A549 (cell line): ENCODE measurements around the gene C1S. TPM values are rescaled to one million over a fixed set of nuclear protein-coding genes. Genes with fewer than 3 reads are reported as not detected.

ENCODE experiments used
- ATAC-seq, 2 experiments: fragments of 200-7000 bp in 1 of 2; fragments of >200 bp in 1 of 2; cut with Nextera tagmentation in 1 of 2; cut with Tn5 transposase in 1 of 2; 3 replicates each; pipeline versions ENCODE4 v1.8.0 to v1.9.1; 2018 to 2020; ENCODE audit warnings: mild to moderate bottlenecking in 1 of 2, moderate library complexity in 1 of 2
- CTCF ChIA-PET: fragments of 300-600 bp; sonication (Branson Sonifier 250); formaldehyde crosslinking; extraction: SDS; loops from one replicate; lab custom pipeline; 2021; ENCODE audit warnings: antibody characterized with exemption, inconsistent platforms; lab: Yijun Ruan, JAX
- POLR2A ChIA-PET: fragments of 350-600 bp; formaldehyde crosslinking; extraction: SDS; loops from one replicate; lab custom pipeline; 2021; ENCODE audit warnings: antibody characterized with exemption, inconsistent platforms; lab: Yijun Ruan, JAX
- DNase-seq, 2 experiments: peaks; one replicate each; pipeline versions ENCODE4 v3.0.0 to v3.0.0-alpha.2; 2011 to 2016; ENCODE audit warnings: low read depth in 1 of 2, low spot score in 1 of 2
- FAIRE-seq: peaks from 2 replicates; lab custom pipeline; 2011; peaks lifted over from hg19 to GRCh38; lab: Jason Lieb, UNC
- H3K27ac ChIP-seq, 2 experiments: fragments of >200 bp; sonication (Bioruptor Twin); formaldehyde crosslinking; 3 replicates each; pipeline ENCODE4 v1.5.1; 2016 to 2017
- H3K4me1 ChIP-seq: fragments of >200 bp; sonication (Bioruptor Twin); formaldehyde crosslinking; 3 replicates; pipeline ENCODE4 v1.6.1; 2016
- H3K4me2 ChIP-seq: fragments of >200 bp; sonication (Bioruptor Twin); formaldehyde crosslinking; 3 replicates; pipeline ENCODE4 v1.6.1; 2016
- H3K4me3 ChIP-seq: fragments of >200 bp; sonication (Bioruptor Twin); formaldehyde crosslinking; 3 replicates; pipeline ENCODE4 v1.5.1; 2016
- H3K9me3 ChIP-seq: fragments of >200 bp; sonication (Bioruptor Twin); formaldehyde crosslinking; 3 replicates; pipeline ENCODE4 v1.6.1; 2016
- CBX2 ChIP-seq: fragments of 200-600 bp; sonication (generic); IDR thresholded peaks from 2 replicates; pipeline ENCODE4 v1.6.1; 2016; ENCODE audit warnings: low read depth, mild to moderate bottlenecking, borderline replicate concordance
- CBX8 ChIP-seq: fragments of 200-600 bp; sonication (generic); IDR thresholded peaks from 2 replicates; pipeline ENCODE4 v1.6.1; 2016
- CEBPB ChIP-seq, 2 experiments: fragments of >200 bp in 1 of 2; sonication (Bioruptor Twin) in 1 of 2; formaldehyde crosslinking in 1 of 2; IDR thresholded peaks; 2 replicates each; pipeline ENCODE4 v1.6.1; 2012 to 2016
- CHD2 ChIP-seq: fragments of 150-350 bp; IDR thresholded peaks from 2 replicates; pipeline ENCODE4 v1.6.1; 2014; ENCODE audit warnings: low read length; ENCODE audit not compliant: partially characterized antibody
- EHF ChIP-seq: fragments of 250-450 bp; sonication (Bioruptor Pico); IDR thresholded peaks from 2 replicates; pipeline ENCODE4 v1.5.0; 2020; ENCODE audit warnings: mild to moderate bottlenecking
- EHMT2 ChIP-seq: fragments of 200-600 bp; sonication (generic); IDR thresholded peaks from 2 replicates; pipeline ENCODE4 v1.6.1; 2016; ENCODE audit warnings: antibody characterized with exemption, low read depth, mild to moderate bottlenecking, moderate library complexity
- FOSL2 ChIP-seq, 2 experiments: fragments of 450-650 bp in 1 of 2; fragments of >200 bp in 1 of 2; sonication (Bioruptor Twin) in 1 of 2; formaldehyde crosslinking; IDR thresholded peaks; 2 replicates each; pipeline versions ENCODE4 v1.5.0 to v1.6.1; 2016 to 2020; ENCODE audit warnings: mild to moderate bottlenecking in 1 of 2, moderate library complexity in 1 of 2
- FOXS1 ChIP-seq: fragments of 250-450 bp; sonication (Bioruptor Pico); IDR thresholded peaks from 2 replicates; pipeline ENCODE4 v1.5.0; 2020; ENCODE audit warnings: mild to moderate bottlenecking, moderate library complexity
- HEYL ChIP-seq: fragments of 250-450 bp; sonication (Bioruptor Pico); IDR thresholded peaks from 2 replicates; pipeline ENCODE4 v1.8.0; 2021; ENCODE audit warnings: mild to moderate bottlenecking, moderate library complexity
- HOXA7 ChIP-seq: fragments of 250-450 bp; sonication (Bioruptor Pico); IDR thresholded peaks from 2 replicates; pipeline ENCODE4 v1.5.0; 2020; ENCODE audit warnings: mild to moderate bottlenecking, moderate library complexity
- HOXB13 ChIP-seq: fragments of 250-450 bp; sonication (Bioruptor Pico); IDR thresholded peaks from 2 replicates; pipeline ENCODE4 v1.5.0; 2020; ENCODE audit warnings: low read depth, mild to moderate bottlenecking, moderate library complexity
- HOXB5 ChIP-seq: fragments of 250-450 bp; sonication (Bioruptor Pico); IDR thresholded peaks from 2 replicates; pipeline ENCODE4 v1.5.0; 2020; ENCODE audit warnings: mild to moderate bottlenecking, moderate library complexity
- KDM1A ChIP-seq: fragments of 200-600 bp; sonication (generic); IDR thresholded peaks from 2 replicates; pipeline ENCODE4 v1.6.1; 2016; ENCODE audit warnings: low read depth, mild to moderate bottlenecking
- KDM5A ChIP-seq: fragments of 200-600 bp; sonication (generic); IDR thresholded peaks from 2 replicates; pipeline ENCODE4 v1.6.1; 2016; ENCODE audit warnings: antibody characterized with exemption, mild to moderate bottlenecking
- POLR2A ChIP-seq: IDR thresholded peaks from 2 replicates; pipeline ENCODE4 v1.6.1; 2012; ENCODE audit warnings: mild to moderate bottlenecking, low read length
- POLR2AphosphoS2 ChIP-seq: conservative IDR thresholded peaks from 2 replicates; pipeline ENCODE4 v1.6.1; 2012; ENCODE audit warnings: low read length, improper control_type of control experiment, inconsistent platforms
- RCOR1 ChIP-seq: fragments of 150-350 bp; IDR thresholded peaks from 2 replicates; pipeline ENCODE4 v1.6.1; 2014; ENCODE audit warnings: antibody characterized with exemption, low read length, low read depth
- RFX5 ChIP-seq: fragments of 450-650 bp; IDR thresholded peaks from 2 replicates; pipeline ENCODE4 v1.7.1; 2014; ENCODE audit warnings: antibody characterized with exemption, mild to moderate bottlenecking, moderate library complexity
- RNF2 ChIP-seq: fragments of 200-600 bp; sonication (generic); IDR thresholded peaks from 2 replicates; pipeline ENCODE4 v1.6.1; 2016; ENCODE audit warnings: low read depth, mild to moderate bottlenecking, antibody characterized with exemption, moderate library complexity, borderline replicate concordance
- TP53 ChIP-seq: fragments of 250-450 bp; sonication (Bioruptor Pico); IDR thresholded peaks from 2 replicates; pipeline ENCODE4 v1.5.0; 2021; ENCODE audit warnings: mild to moderate bottlenecking, moderate library complexity
- ZC3H11A ChIP-seq: fragments of 450-650 bp; IDR thresholded peaks from 2 replicates; pipeline ENCODE4 v1.6.1; 2014; ENCODE audit warnings: antibody characterized with exemption, mild to moderate bottlenecking
- WGBS: methylation state at CpG from one replicate; pipeline ENCODE4 v1.1.6; 2017; ENCODE audit errors: missing lambda C conversion rate; 5-methylcytosine and 5-hydroxymethylcytosine counted together
- polyA plus RNA-seq, 4 experiments: library from polyadenylated mRNA; depleted of rRNA in 3 of 4; stranded (reverse); fragments of >200 nt; fragmentation: RNase III in 1 of 4; extraction: RNeasy Plus Mini Kit Qiagen cat#74134 plus additional on column Dnase treatment in 1 of 4; gene quantifications; 2 replicates in 3 of 4; 3 replicates in 1 of 4; pipeline ENCODE4 v1.2.3, GENCODE V29; 2011 to 2017
- TF ChIP-seq, protein P1 (sequence below): fragments of 150-350 bp; IDR thresholded peaks from 2 replicates; pipeline ENCODE4 v1.6.1; 2014; ENCODE audit warnings: low read depth, mild to moderate bottlenecking, low read length
- TF ChIP-seq, protein P2 (sequence below): fragments of 250-450 bp; sonication (Bioruptor Pico); IDR thresholded peaks from 2 replicates; pipeline ENCODE4 v1.5.0; 2021; ENCODE audit warnings: mild to moderate bottlenecking, moderate library complexity, borderline replicate concordance
- TF ChIP-seq, protein P3 (sequence below): fragments of 250-450 bp; sonication (Bioruptor Pico); IDR thresholded peaks from 2 replicates; pipeline ENCODE4 v1.5.0; 2020; ENCODE audit warnings: low read depth, mild to moderate bottlenecking, moderate library complexity

C1S gene
- polyA plus RNA-seq, 2 of the 4 experiments (the other 2 are of a cell fraction) = 65.5 to 107 TPM

DNA sequence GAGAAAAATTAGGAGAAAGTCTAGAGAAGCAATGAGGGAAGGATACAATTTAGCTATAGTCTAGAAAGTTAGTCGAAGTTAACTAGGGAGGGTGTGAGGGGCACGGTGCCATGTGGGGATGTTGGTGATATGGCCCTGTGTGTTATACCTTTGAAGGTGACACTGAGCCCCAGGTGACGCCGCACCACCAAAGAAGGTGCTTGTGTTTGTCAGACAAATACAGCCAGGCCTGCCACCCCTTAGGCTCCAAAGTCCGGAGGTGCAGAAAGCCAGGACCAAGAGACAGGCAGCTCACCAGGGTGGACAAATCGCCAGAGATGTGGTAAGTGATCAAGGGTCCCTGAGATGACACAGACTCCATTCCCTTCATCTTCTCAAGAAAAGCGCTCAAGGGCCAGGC is 1.1 kb downstream of the C1S start:
- H3K4me2 ChIP-seq = peak overlapping the region; percentile 68; the same call in 2 of the 3 replicates

DNA sequence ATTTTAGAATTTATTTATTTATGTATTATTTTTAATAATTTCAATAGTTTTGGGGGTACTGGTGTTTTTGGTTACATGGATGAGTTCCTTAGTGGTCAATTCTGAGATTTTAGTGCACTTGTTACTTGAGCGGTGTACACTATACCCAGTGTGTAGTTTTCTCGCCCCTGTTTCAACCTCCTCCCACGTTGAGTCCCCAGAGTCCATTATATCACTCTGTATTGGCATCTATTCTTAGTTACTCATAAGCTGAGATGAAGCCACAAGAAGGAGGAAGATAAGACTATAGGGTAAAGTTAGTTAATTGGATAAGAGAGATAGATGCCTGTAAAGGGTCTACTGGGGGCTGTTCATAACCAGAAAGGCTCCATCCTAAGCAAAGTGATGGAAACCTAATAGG is 4.0 kb downstream of the C1S start:
- TF ChIP-seq RFX5 = no peak
- no peak for TF ChIP-seq CBX8
- TF ChIP-seq EHMT2 = no peak
- no peak for TF ChIP-seq POLR2AphosphoS2
- TF ChIP-seq, protein P1, sequence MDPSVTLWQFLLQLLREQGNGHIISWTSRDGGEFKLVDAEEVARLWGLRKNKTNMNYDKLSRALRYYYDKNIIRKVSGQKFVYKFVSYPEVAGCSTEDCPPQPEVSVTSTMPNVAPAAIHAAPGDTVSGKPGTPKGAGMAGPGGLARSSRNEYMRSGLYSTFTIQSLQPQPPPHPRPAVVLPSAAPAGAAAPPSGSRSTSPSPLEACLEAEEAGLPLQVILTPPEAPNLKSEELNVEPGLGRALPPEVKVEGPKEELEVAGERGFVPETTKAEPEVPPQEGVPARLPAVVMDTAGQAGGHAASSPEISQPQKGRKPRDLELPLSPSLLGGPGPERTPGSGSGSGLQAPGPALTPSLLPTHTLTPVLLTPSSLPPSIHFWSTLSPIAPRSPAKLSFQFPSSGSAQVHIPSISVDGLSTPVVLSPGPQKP = no peak
- TF ChIP-seq FOXS1 (CRISPR knock-in tag) = no peak
- no peak for TF ChIP-seq POLR2A
- no peak for TF ChIP-seq EHF (CRISPR knock-in tag)
- TF ChIP-seq CEBPB (IDR thresholded peaks at IDR 0.05) = no peak
- no peak for TF ChIP-seq RNF2
- no peak for TF ChIP-seq CBX2
- Histone ChIP-seq H3K4me3 (no peak overlapping the region), H3K9me3 (no peaks in the 10 kb centered on the region), H3K4me2 (no peak overlapping the region), H3K27ac (no peak overlapping the region), H3K4me1 (peaks cover 20% of the 10 kb centered on the region)
- ChIA-PET POLR2A (no interaction called here), CTCF (interaction anchor here (1.3 to 16.5 kb wide), 6 partner anchors 9 to 98 kb away, joined by 5 to 309 read pairs (median 9); partner anchors contain the start of genes C1R and C1RL)
- no peak for ATAC-seq
- WGBS = 90% methylated on average over 3 of the region's 3 CpGs
- DNase-seq = no peak
- no peak for FAIRE-seq

More for the DNA sequence above, 1.1 kb downstream of the C1S start:
- no peak for DNase-seq
- ATAC-seq = no peak
- 91% methylated on average over 7 of the region's 7 CpGs for WGBS
- TF ChIP-seq HOXB5 (CRISPR knock-in tag) (no peak), FOSL2 (IDR thresholded peaks at IDR 0.05) (no peak), FOSL2 (CRISPR knock-in tag; IDR thresholded peaks at IDR 0.05) (no peak), CBX8 (no peak), RCOR1 (no peak), POLR2AphosphoS2 (no peak), HOXA7 (CRISPR knock-in tag) (no peak), HOXB13 (CRISPR knock-in tag) (no peak), HEYL (CRISPR knock-in tag) (no peak), ZC3H11A (no peak), KDM5A (no peak), TP53 (CRISPR knock-in tag) (no peak), CHD2 (no peak), KDM1A (no peak)
- TF ChIP-seq, protein P2, sequence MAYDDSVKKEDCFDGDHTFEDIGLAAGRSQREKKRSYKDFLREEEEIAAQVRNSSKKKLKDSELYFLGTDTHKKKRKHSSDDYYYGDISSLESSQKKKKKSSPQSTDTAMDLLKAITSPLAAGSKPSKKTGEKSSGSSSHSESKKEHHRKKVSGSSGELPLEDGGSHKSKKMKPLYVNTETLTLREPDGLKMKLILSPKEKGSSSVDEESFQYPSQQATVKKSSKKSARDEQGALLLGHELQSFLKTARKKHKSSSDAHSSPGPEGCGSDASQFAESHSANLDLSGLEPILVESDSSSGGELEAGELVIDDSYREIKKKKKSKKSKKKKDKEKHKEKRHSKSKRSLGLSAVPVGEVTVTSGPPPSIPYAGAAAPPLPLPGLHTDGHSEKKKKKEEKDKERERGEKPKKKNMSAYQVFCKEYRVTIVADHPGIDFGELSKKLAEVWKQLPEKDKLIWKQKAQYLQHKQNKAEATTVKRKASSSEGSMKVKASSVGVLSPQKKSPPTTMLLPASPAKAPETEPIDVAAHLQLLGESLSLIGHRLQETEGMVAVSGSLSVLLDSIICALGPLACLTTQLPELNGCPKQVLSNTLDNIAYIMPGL (CRISPR knock-in tag) = no peak
- TF ChIP-seq, protein P3, sequence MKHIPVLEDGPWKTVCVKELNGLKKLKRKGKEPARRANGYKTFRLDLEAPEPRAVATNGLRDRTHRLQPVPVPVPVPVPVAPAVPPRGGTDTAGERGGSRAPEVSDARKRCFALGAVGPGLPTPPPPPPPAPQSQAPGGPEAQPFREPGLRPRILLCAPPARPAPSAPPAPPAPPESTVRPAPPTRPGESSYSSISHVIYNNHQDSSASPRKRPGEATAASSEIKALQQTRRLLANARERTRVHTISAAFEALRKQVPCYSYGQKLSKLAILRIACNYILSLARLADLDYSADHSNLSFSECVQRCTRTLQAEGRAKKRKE (CRISPR knock-in tag) = no peak
- Histone ChIP-seq H3K27ac (peak overlapping the region; percentile 77 to 93), H3K4me3 (no peak overlapping the region), H3K9me3 (no peaks in the 10 kb centered on the region), H3K4me1 (peaks cover 22% of the 10 kb centered on the region)
- ChIA-PET POLR2A (interaction anchor here (0.6 to 2.6 kb wide), 5 partner anchors 18 to 128 kb away, joined by 3 to 27 read pairs (median 5); partner anchors contain the start of genes C1R, C1RL and PEX5), CTCF (interaction anchor here (0.9 to 16.5 kb wide), 18 partner anchors 10 to 127 kb away, joined by 3 to 309 read pairs (median 7); partner anchors contain the start of genes C1R, C1RL, LPCAT3 and PTPN6)
- FAIRE-seq = no peak
